Spinal cord (tissue), 10 donors: ENCODE data around the gene TRIM27. TPM values are rescaled to one million over a fixed set of nuclear protein-coding genes. Genes with fewer than 3 reads are reported as not detected.

ENCODE experiments used
- DNase-seq, 6 donors: peaks; one replicate each; pipeline versions ENCODE4 v3.0.0 to v3.0.0-alpha.2; 2013 to 2015; ENCODE audit warnings: low spot score in 6 of 6, low read depth in 4 of 6
- H3K27ac ChIP-seq: one replicate; pipeline ENCODE4 v1.5.1; 2013; ENCODE audit warnings: low read depth, low read length, control low read depth
- H3K27me3 ChIP-seq: one replicate; pipeline ENCODE4 v1.6.1; 2013; ENCODE audit warnings: low read length; ENCODE audit not compliant: control insufficient read depth, insufficient read depth
- H3K36me3 ChIP-seq: one replicate; pipeline ENCODE4 v1.6.1; 2013; ENCODE audit warnings: low read length; ENCODE audit not compliant: control insufficient read depth, insufficient read depth
- H3K4me1 ChIP-seq: one replicate; pipeline ENCODE4 v1.6.1; 2013; ENCODE audit warnings: low read length; ENCODE audit not compliant: control insufficient read depth, insufficient read depth
- H3K4me3 ChIP-seq: one replicate; pipeline ENCODE4 v1.5.1; 2013; ENCODE audit warnings: low read depth, low read length, control low read depth
- H3K9me3 ChIP-seq: one replicate; pipeline ENCODE4 v1.6.1; 2013; ENCODE audit warnings: low read length; ENCODE audit not compliant: control insufficient read depth, insufficient read depth
- WGBS: methylation state at CpG from one replicate; pipeline ENCODE4 v1.1.5; 2013; ENCODE audit warnings: missing lambda C conversion rate; ENCODE audit not compliant: insufficient coverage; 5-methylcytosine and 5-hydroxymethylcytosine counted together
- polyA plus RNA-seq, 2 donors: library from polyadenylated mRNA; unstranded; fragments of 120-200 nt; gene quantifications; one replicate each; pipeline ENCODE4 v1.2.1, GENCODE V29; 2013; ENCODE audit not compliant: insufficient read length in 2 of 2
- total RNA-seq, 2 donors: library from RNA; depleted of rRNA in 1 of 2; stranded (reverse); fragments of 120-200 nt in 1 of 2; fragments of >200 nt in 1 of 2; gene quantifications; one replicate each; pipeline versions ENCODE4 v1.2.3 to v1.2.4, GENCODE V29; 2013 to 2014
- donor health status: healthy.

TRIM27 gene
- total and polyA plus RNA-seq, 4 donors = 56.5 to 72.2 (median 66.0) TPM

GRCh38 chr6:28927846-28928245 lies 4.1 kb upstream of the TRIM27 start:
- Histone ChIP-seq H3K27me3 (no peaks in the 10 kb centered on the region), H3K4me1 (peaks cover 7% of the 10 kb centered on the region), H3K36me3 (no peaks in the 10 kb centered on the region), H3K27ac (no peak overlapping the region), H3K9me3 (no peaks in the 10 kb centered on the region), H3K4me3 (no peak overlapping the region)
- 41% methylated on average over 4 of the region's 5 CpGs for WGBS
- no peak for DNase-seq

- peak overlapping the region; percentile 74 for H3K27ac ChIP-seq
- DNase-seq = peak in 2 of 6 donors; percentile 71 to 80
Observed at GRCh38 chr6:28922821-28923317, 916 bp downstream of the TRIM27 start.

GRCh38 chr6:28922004-28922820 lies 1.6 kb downstream of the TRIM27 start:
- Histone ChIP-seq H3K27me3 (no peaks in the 10 kb centered on the region), H3K36me3 (peaks cover 32% of the 10 kb centered on the region), H3K9me3 (no peaks in the 10 kb centered on the region), H3K4me3 (peak overlapping the region; percentile 73), H3K4me1 (peaks cover 12% of the 10 kb centered on the region), H3K27ac (peak overlapping the region; percentile 37)
- 44% methylated on average over 5 of the region's 10 CpGs for WGBS
- no peak for DNase-seq

More at GRCh38 chr6:28922821-28923317, 916 bp downstream of the TRIM27 start:
- Histone ChIP-seq H3K4me3 (peak overlapping the region; percentile 73), H3K4me1 (peaks cover 12% of the 10 kb centered on the region), H3K27me3 (no peaks in the 10 kb centered on the region), H3K9me3 (no peaks in the 10 kb centered on the region), H3K36me3 (peaks cover 26% of the 10 kb centered on the region)
- 0% methylated on average over 33 of the region's 33 CpGs for WGBS

GRCh38 chr6:28920281-28920680 lies 3.5 kb downstream of the TRIM27 start:
- Histone ChIP-seq H3K9me3 (no peaks in the 10 kb centered on the region), H3K4me1 (peaks cover 12% of the 10 kb centered on the region), H3K36me3 (peaks cover 44% of the 10 kb centered on the region), H3K4me3 (no peak overlapping the region), H3K27ac (no peak overlapping the region), H3K27me3 (no peaks in the 10 kb centered on the region)
- 89% methylated on average over 1 of the region's 1 CpG for WGBS
- DNase-seq = no peak

GRCh38 chr6:28914941-28915340 lies 8.8 kb downstream of the TRIM27 start:
- Histone ChIP-seq H3K4me3 (no peak overlapping the region), H3K36me3 (peaks cover 57% of the 10 kb centered on the region)
- WGBS = no CpG with 5 or more reads among the region's 2 CpGs

GRCh38 chr6:28910901-28911690 lies 12.7 kb downstream of the TRIM27 start:
- Histone ChIP-seq H3K27me3 (no peaks in the 10 kb centered on the region), H3K4me3 (no peak overlapping the region), H3K27ac (no peak overlapping the region), H3K4me1 (no peaks in the 10 kb centered on the region), H3K9me3 (no peaks in the 10 kb centered on the region), H3K36me3 (peaks cover 39% of the 10 kb centered on the region)
- no CpG with 5 or more reads among the region's 3 CpGs for WGBS
- no peak for DNase-seq

More at GRCh38 chr6:28914941-28915340, 8.8 kb downstream of the TRIM27 start:
- Histone ChIP-seq H3K27ac (no peak overlapping the region), H3K27me3 (no peaks in the 10 kb centered on the region), H3K4me1 (no peaks in the 10 kb centered on the region), H3K9me3 (no peaks in the 10 kb centered on the region)
- no peak for DNase-seq

GRCh38 chr6:28907394-28907793 lies 16.4 kb downstream of the TRIM27 start:
- WGBS = no CpG with 5 or more reads among the region's 3 CpGs
- H3K9me3 ChIP-seq = no peaks in the 10 kb centered on the region
- no peak overlapping the region for H3K4me3 ChIP-seq
- H3K27me3 ChIP-seq = no peaks in the 10 kb centered on the region
- H3K4me1 ChIP-seq = no peaks in the 10 kb centered on the region
- peaks cover 47% of the 10 kb centered on the region for H3K36me3 ChIP-seq
- DNase-seq = no peak
- no peak overlapping the region for H3K27ac ChIP-seq

- peaks cover 46% of the 10 kb centered on the region for H3K36me3 ChIP-seq
- H3K4me3 ChIP-seq = no peak overlapping the region
- no peaks in the 10 kb centered on the region for H3K9me3 ChIP-seq
- H3K27me3 ChIP-seq = no peaks in the 10 kb centered on the region
- no peak overlapping the region for H3K27ac ChIP-seq
- no peaks in the 10 kb centered on the region for H3K4me1 ChIP-seq
- no peak for DNase-seq
- WGBS = no CpG with 5 or more reads among the region's 4 CpGs
Observed at GRCh38 chr6:28906669-28907068, 17.1 kb downstream of the TRIM27 start.

GRCh38 chr6:28903686-28904085 lies 20.1 kb downstream of the TRIM27 start:
- Histone ChIP-seq H3K27me3 (no peaks in the 10 kb centered on the region), H3K4me1 (no peaks in the 10 kb centered on the region), H3K27ac (no peak overlapping the region), H3K36me3 (peaks cover 25% of the 10 kb centered on the region), H3K4me3 (no peak overlapping the region), H3K9me3 (no peaks in the 10 kb centered on the region)
- no peak for DNase-seq
- 87% methylated on average over 3 of the region's 5 CpGs for WGBS
